Trophoblast cell (in vitro differentiated cells and primary cell): ENCODE results near the gene CRCP.
A peak's percentile ranks its signal among the peaks of the same experiment; 100 is the strongest.
"Not testable (repeated sequence)": the region's sequence is repeated elsewhere in the genome, so short reads cannot be mapped to it uniquely, and the experiment has no call there.

Experiments
- DNase-seq, 2 donors: peaks; one replicate each; pipeline ENCODE4 v3.0.0-alpha.2; 2016
- H2AFZ ChIP-seq: 2 replicates; pipeline ENCODE4 v1.6.1; 2013; ENCODE audit warnings: low read length, moderate library complexity, mild to moderate bottlenecking; ENCODE audit not compliant: insufficient read depth, poor library complexity
- H2AK5ac ChIP-seq: 2 replicates; pipeline ENCODE4 v1.6.1; 2013; ENCODE audit warnings: mild to moderate bottlenecking, low read length
- H2BK120ac ChIP-seq: 2 replicates; pipeline ENCODE4 v1.6.1; 2013; ENCODE audit warnings: low read length, mild to moderate bottlenecking, moderate library complexity; ENCODE audit not compliant: insufficient read depth, poor library complexity
- H2BK12ac ChIP-seq: 2 replicates; pipeline ENCODE4 v1.6.1; 2013; ENCODE audit warnings: mild to moderate bottlenecking, low read length, moderate library complexity
- H2BK5ac ChIP-seq: 2 replicates; pipeline ENCODE4 v1.6.1; 2013; ENCODE audit warnings: low read length, low read depth, moderate library complexity, mild to moderate bottlenecking; ENCODE audit not compliant: poor library complexity
- H3K14ac ChIP-seq: 2 replicates; pipeline ENCODE4 v1.6.1; 2013; ENCODE audit warnings: mild to moderate bottlenecking, low read length
- H3K18ac ChIP-seq: 2 replicates; pipeline ENCODE4 v1.6.1; 2013; ENCODE audit warnings: mild to moderate bottlenecking, low read length
- H3K23ac ChIP-seq: 2 replicates; pipeline ENCODE4 v1.6.1; 2013; ENCODE audit warnings: low read length
- H3K27ac ChIP-seq: 2 replicates; pipeline ENCODE4 v1.5.1; 2013; ENCODE audit warnings: low read depth, mild to moderate bottlenecking, inconsistent platforms, low read length, moderate library complexity
- H3K27me3 ChIP-seq: 2 replicates; pipeline ENCODE4 v1.6.1; 2013; ENCODE audit warnings: inconsistent platforms, mild to moderate bottlenecking, low read length, moderate library complexity; ENCODE audit not compliant: insufficient read depth
- H3K36me3 ChIP-seq, 2 experiments: 1 replicate in 1 of 2; 2 replicates in 1 of 2; pipeline ENCODE4 v1.6.1; 2013; ENCODE audit warnings: low read length in 2 of 2, mild to moderate bottlenecking in 2 of 2, moderate library complexity in 1 of 2; ENCODE audit not compliant: insufficient read depth in 2 of 2, control insufficient read depth in 1 of 2
- H3K4ac ChIP-seq: 2 replicates; pipeline ENCODE4 v1.6.1; 2013; ENCODE audit warnings: low read depth, mild to moderate bottlenecking, low read length, moderate library complexity
- H3K4me1 ChIP-seq, 2 experiments: 1 replicate in 1 of 2; 2 replicates in 1 of 2; pipeline ENCODE4 v1.6.1; 2013; ENCODE audit warnings: low read length in 2 of 2, mild to moderate bottlenecking in 2 of 2, moderate library complexity in 1 of 2; ENCODE audit not compliant: insufficient read depth in 2 of 2, control insufficient read depth in 1 of 2
- H3K4me2 ChIP-seq: 2 replicates; pipeline ENCODE4 v1.6.1; 2013; ENCODE audit warnings: inconsistent platforms, mild to moderate bottlenecking, low read length, moderate library complexity
- H3K4me3 ChIP-seq: 2 replicates; pipeline ENCODE4 v1.5.1; 2013; ENCODE audit warnings: mild to moderate bottlenecking, low read depth, low read length, inconsistent platforms
- H3K79me1 ChIP-seq: one replicate; pipeline ENCODE4 v1.6.1; 2013; ENCODE audit warnings: low read length
- H3K79me2 ChIP-seq: 2 replicates; pipeline ENCODE4 v1.6.1; 2013; ENCODE audit warnings: low read length, mild to moderate bottlenecking; ENCODE audit not compliant: control insufficient read depth, insufficient read depth, poor library complexity
- H3K9ac ChIP-seq: 2 replicates; pipeline ENCODE4 v1.6.1; 2013; ENCODE audit warnings: mild to moderate bottlenecking, low read length
- H3K9me3 ChIP-seq: 2 replicates; pipeline ENCODE4 v1.6.1; 2013; ENCODE audit warnings: low read depth, mild to moderate bottlenecking, control low read depth, inconsistent platforms, low read length; ENCODE audit not compliant: insufficient read depth
- H4K12ac ChIP-seq: 2 replicates; pipeline ENCODE4 v1.6.1; 2013; ENCODE audit warnings: low read depth, mild to moderate bottlenecking, low read length, moderate library complexity
- H4K8ac ChIP-seq: 2 replicates; pipeline ENCODE4 v1.6.1; 2013; ENCODE audit warnings: low read depth, mild to moderate bottlenecking, low read length, moderate library complexity
- H4K91ac ChIP-seq: one replicate; pipeline ENCODE4 v1.6.1; 2013; ENCODE audit warnings: low read depth, mild to moderate bottlenecking, low read length, moderate library complexity
- WGBS: extraction: QIAGEN DNeasy Blood & Tissue Kit; methylation state at CpG from one replicate; pipeline ENCODE4 v1.1.7; 2013; ENCODE audit warnings: missing lambda C conversion rate; ENCODE audit not compliant: insufficient read length, insufficient coverage; ENCODE audit errors: extremely low coverage; 5-methylcytosine and 5-hydroxymethylcytosine counted together

CRCP gene

GRCh38 chr7:66147657-66148056 is 33.0 kb downstream of the CRCP start:
- not testable (repeated sequence) for H3K79me2 ChIP-seq, H4K91ac ChIP-seq, H3K4ac ChIP-seq, H4K8ac ChIP-seq, H3K27me3 ChIP-seq, H3K79me1 ChIP-seq, H4K12ac ChIP-seq, H3K18ac ChIP-seq, H3K27ac ChIP-seq, H3K4me2 ChIP-seq, H2AFZ ChIP-seq, H3K4me3 ChIP-seq, H2BK5ac ChIP-seq, H3K14ac ChIP-seq, H3K9me3 ChIP-seq, H3K9ac ChIP-seq, H2BK12ac ChIP-seq, H3K23ac ChIP-seq, H2AK5ac ChIP-seq, H2BK120ac ChIP-seq
- WGBS = no CpG with 5 or more reads among the region's 4 CpGs
- peaks cover 32% of the 10 kb centered on the region in 2 experiments for H3K36me3 ChIP-seq
- DNase-seq = peak in 1 of 2 donors; percentile 11
- H3K4me1 ChIP-seq = peaks cover 0 to 12% of the 10 kb centered on the region in 2 experiments

GRCh38 chr7:66150471-66150870 is 35.8 kb downstream of the CRCP start:
- Histone ChIP-seq H4K91ac (no peak overlapping the region), H4K12ac (no peak overlapping the region), H3K23ac (no peak overlapping the region), H3K27me3 (no peaks in the 10 kb centered on the region), H2BK120ac (no peak overlapping the region), H3K79me1 (no peaks in the 10 kb centered on the region), H2BK5ac (no peak overlapping the region), H3K27ac (no peak overlapping the region), H3K18ac (no peak overlapping the region), H3K9me3 (no peaks in the 10 kb centered on the region), H3K9ac (no peak overlapping the region), H2AFZ (no peak overlapping the region), H3K4me3 (no peak overlapping the region), H3K14ac (no peak overlapping the region), H4K8ac (no peak overlapping the region), H2BK12ac (no peak overlapping the region), H3K79me2 (no peaks in the 10 kb centered on the region), H2AK5ac (no peak overlapping the region), H3K4me2 (no peak overlapping the region), H3K4ac (no peak overlapping the region), H3K4me1 (peaks cover 0 to 15% of the 10 kb centered on the region in 2 experiments), H3K36me3 (peaks cover 22 to 29% of the 10 kb centered on the region in 2 experiments)
- no CpG with 5 or more reads among the region's 3 CpGs for WGBS
- DNase-seq = no peak

- Histone ChIP-seq H2AK5ac (no peak overlapping the region), H4K12ac (no peak overlapping the region), H3K36me3 (peaks cover 12 to 19% of the 10 kb centered on the region in 2 experiments), H3K18ac (no peak overlapping the region), H2AFZ (no peak overlapping the region), H3K4me1 (peaks cover 0 to 15% of the 10 kb centered on the region in 2 experiments), H3K27ac (no peak overlapping the region), H3K79me1 (no peaks in the 10 kb centered on the region), H3K4ac (no peak overlapping the region), H2BK12ac (no peak overlapping the region), H4K91ac (no peak overlapping the region), H3K14ac (no peak overlapping the region), H4K8ac (no peak overlapping the region), H3K9ac (no peak overlapping the region), H2BK5ac (no peak overlapping the region), H2BK120ac (no peak overlapping the region), H3K9me3 (no peaks in the 10 kb centered on the region), H3K23ac (no peak overlapping the region), H3K4me3 (no peak overlapping the region), H3K27me3 (no peaks in the 10 kb centered on the region), H3K79me2 (no peaks in the 10 kb centered on the region), H3K4me2 (no peak overlapping the region)
- no peak for DNase-seq
- no CpG with 5 or more reads among the region's 12 CpGs for WGBS
These were observed 37.9 kb downstream of the CRCP start for GRCh38 chr7:66152371-66153191.

- no peak overlapping the region for H3K4ac ChIP-seq
- H3K79me1 ChIP-seq = no peaks in the 10 kb centered on the region
- H3K9me3 ChIP-seq = no peaks in the 10 kb centered on the region
- no peak overlapping the region for H3K4me3 ChIP-seq
- no peak overlapping the region for H3K14ac ChIP-seq
- no CpG with 5 or more reads among the region's 11 CpGs for WGBS
- no peak overlapping the region for H3K9ac ChIP-seq
- H2BK120ac ChIP-seq = no peak overlapping the region
- H3K23ac ChIP-seq = no peak overlapping the region
- peaks cover 10 to 16% of the 10 kb centered on the region in 2 experiments for H3K36me3 ChIP-seq
- H2AFZ ChIP-seq = no peak overlapping the region
- H4K12ac ChIP-seq = no peak overlapping the region
- no peaks in the 10 kb centered on the region for H3K79me2 ChIP-seq
- H2BK5ac ChIP-seq = no peak overlapping the region
- no peak overlapping the region for H2BK12ac ChIP-seq
- no peaks in the 10 kb centered on the region for H3K27me3 ChIP-seq
- H4K91ac ChIP-seq = no peak overlapping the region
- no peak overlapping the region for H3K18ac ChIP-seq
- no peak for DNase-seq
- no peak overlapping the region for H3K27ac ChIP-seq
- H2AK5ac ChIP-seq = no peak overlapping the region
- peaks cover 0 to 15% of the 10 kb centered on the region in 2 experiments for H3K4me1 ChIP-seq
- no peak overlapping the region for H3K4me2 ChIP-seq
- no peak overlapping the region for H4K8ac ChIP-seq
These were observed 39.0 kb downstream of the CRCP start for GRCh38 chr7:66153691-66154090.
